Measurements from ENCODE around the gene HOXB9. TPM values are rescaled to one million over a fixed set of nuclear protein-coding genes. Genes with fewer than 3 reads are reported as not detected.

The HOXB9 gene
- total and polyA plus RNA-seq, 2 donors = 0.35 to 0.85 TPM

DNA sequence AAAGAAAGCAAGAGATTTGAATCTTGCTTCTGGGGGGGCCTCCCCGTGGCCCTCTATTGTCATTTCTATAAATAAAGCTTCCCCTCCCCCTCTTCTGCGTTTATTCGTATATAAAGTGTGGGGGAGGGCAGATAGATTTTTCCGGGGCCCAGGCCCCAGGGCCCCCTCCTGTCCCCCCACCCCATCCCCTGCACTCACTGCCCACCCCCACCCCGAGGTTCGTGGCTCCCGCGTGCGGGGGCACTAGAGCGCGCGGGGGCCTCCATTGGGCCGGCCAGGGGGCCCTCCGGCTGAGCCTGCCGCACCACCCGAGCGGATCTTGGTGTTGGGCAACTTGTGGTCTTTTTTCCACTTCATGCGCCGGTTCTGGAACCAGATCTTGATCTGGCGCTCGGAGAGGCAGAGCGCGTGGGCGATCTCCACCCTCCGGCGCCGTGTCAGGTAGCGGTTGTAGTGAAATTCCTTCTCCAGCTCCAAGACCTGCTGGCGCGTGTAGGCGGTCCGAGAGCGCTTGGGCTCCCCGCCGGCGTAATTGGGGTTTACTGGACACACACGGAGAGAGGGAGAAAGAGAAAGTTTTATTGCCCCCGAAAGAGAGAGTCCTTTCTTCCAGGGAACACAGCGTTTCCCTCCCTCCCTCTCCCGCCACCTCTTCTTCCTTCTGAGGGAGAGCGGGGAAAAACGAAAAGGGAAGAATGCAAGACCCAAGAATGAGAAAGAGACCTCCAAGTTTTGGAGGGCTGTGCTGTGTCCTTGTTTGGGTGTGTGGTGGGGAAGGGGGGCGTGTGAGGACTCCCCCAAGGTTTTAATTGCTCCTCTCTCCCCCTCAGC is 49.5 kb downstream of the HOXB9 start:
- WGBS = 13% methylated on average over 42 of the region's 43 CpGs
- no peaks in the 10 kb centered on the region for H3K4me1 ChIP-seq (ENCODE audit: insufficient read depth)
- peak overlapping the region; percentile 51 for H3K4me3 ChIP-seq (ENCODE audit: low read depth, low read length)
- H3K36me3 ChIP-seq (ENCODE audit: insufficient read depth) = no peaks in the 10 kb centered on the region
- DNase-seq (ENCODE audit: extremely low spot score) = no peak
- no peak overlapping the region for H3K27ac ChIP-seq (ENCODE audit: low read depth)

GRCh38 chr17:48575673-48576478 is 50.3 kb downstream of the HOXB9 start:
- DNase-seq (ENCODE audit: extremely low spot score) = no peak
- H3K4me1 ChIP-seq (ENCODE audit: insufficient read depth) = no peaks in the 10 kb centered on the region
- WGBS = 24% methylated on average over 22 of the region's 22 CpGs
- no peaks in the 10 kb centered on the region for H3K36me3 ChIP-seq (ENCODE audit: insufficient read depth)
- no peak overlapping the region for H3K4me3 ChIP-seq (ENCODE audit: low read depth, low read length)
- H3K27ac ChIP-seq (ENCODE audit: low read depth) = no peak overlapping the region

- no peak for DNase-seq (ENCODE audit: extremely low spot score)
- 36% methylated on average over 7 of the region's 7 CpGs for WGBS
- Histone ChIP-seq H3K4me3 (ENCODE audit: low read depth, low read length) (no peak overlapping the region), H3K27ac (ENCODE audit: low read depth) (peak overlapping the region; percentile 56), H3K4me1 (ENCODE audit: insufficient read depth) (no peaks in the 10 kb centered on the region), H3K36me3 (ENCODE audit: insufficient read depth) (no peaks in the 10 kb centered on the region)
These were observed 51.0 kb downstream of the HOXB9 start for GRCh38 chr17:48575066-48575582.

- no peak for DNase-seq (ENCODE audit: extremely low spot score)
- WGBS = 25% methylated on average over 8 of the region's 8 CpGs
- Histone ChIP-seq H3K4me1 (ENCODE audit: insufficient read depth) (no peaks in the 10 kb centered on the region), H3K4me3 (ENCODE audit: low read depth, low read length) (no peak overlapping the region), H3K36me3 (ENCODE audit: insufficient read depth) (no peaks in the 10 kb centered on the region), H3K27ac (ENCODE audit: low read depth) (no peak overlapping the region)
These were observed 51.6 kb downstream of the HOXB9 start for GRCh38 chr17:48574505-48575065.

- H3K36me3 ChIP-seq (ENCODE audit: insufficient read depth) = no peaks in the 10 kb centered on the region
- no peak for DNase-seq (ENCODE audit: extremely low spot score)
- WGBS = 82% methylated on average over 1 of the region's 1 CpG
- H3K4me1 ChIP-seq (ENCODE audit: insufficient read depth) = no peaks in the 10 kb centered on the region
- H3K27ac ChIP-seq (ENCODE audit: low read depth) = no peak overlapping the region
- H3K4me3 ChIP-seq (ENCODE audit: low read depth, low read length) = no peak overlapping the region
These were observed 54.2 kb downstream of the HOXB9 start for GRCh38 chr17:48571826-48572417.

Small RNA genes within 50 kb of the gene (small RNA-seq; reads per million reads assigned to genes)
- gene MIR196A1 = 0.47 reads per million, percentile 43 among the genes with 10 or more reads in this experiment

Other genes starting within 250 kb of the HOXB9 start
- gene SKAP1, start 196.1 kb downstream of the HOXB9 start, total RNA-seq = 1.7 TPM
- gene SKAP1, start 196.1 kb downstream of the HOXB9 start, polyA plus RNA-seq = 2.1 TPM
- not detected for gene HOXB1, start 95.3 kb downstream of the HOXB9 start, total RNA-seq
- not detected for gene HOXB1, start 95.3 kb downstream of the HOXB9 start, polyA plus RNA-seq
- 3.1 TPM for gene HOXB2, start 81.2 kb downstream of the HOXB9 start, total RNA-seq
- gene HOXB2, start 81.2 kb downstream of the HOXB9 start, polyA plus RNA-seq = 18.6 TPM
- 2.0 TPM for gene HOXB4, start 48.0 kb downstream of the HOXB9 start, total RNA-seq
- gene HOXB4, start 48.0 kb downstream of the HOXB9 start, polyA plus RNA-seq = 2.1 TPM
- 10.8 TPM for gene HOXB3, start 36.1 kb downstream of the HOXB9 start, total RNA-seq
- 6.1 TPM for gene HOXB3, start 36.1 kb downstream of the HOXB9 start, polyA plus RNA-seq
- gene HOXB5, start 32.6 kb downstream of the HOXB9 start, total RNA-seq = 0.16 TPM
- gene HOXB5, start 32.6 kb downstream of the HOXB9 start, polyA plus RNA-seq = 1.2 TPM
- gene HOXB6, start 21.4 kb downstream of the HOXB9 start, total RNA-seq = 3.1 TPM
- gene HOXB6, start 21.4 kb downstream of the HOXB9 start, polyA plus RNA-seq = 4.0 TPM
- gene HOXB7, start 15.3 kb downstream of the HOXB9 start, total RNA-seq = 2.5 TPM
- 6.7 TPM for gene HOXB7, start 15.3 kb downstream of the HOXB9 start, polyA plus RNA-seq
- 0.85 TPM for gene HOXB8, start 11.1 kb downstream of the HOXB9 start, total RNA-seq
- 1.2 TPM for gene HOXB8, start 11.1 kb downstream of the HOXB9 start, polyA plus RNA-seq
- gene PRAC1, start 96.2 kb upstream of the HOXB9 start, total RNA-seq = 7.7 TPM
- 18.0 TPM for gene PRAC1, start 96.2 kb upstream of the HOXB9 start, polyA plus RNA-seq
- 2.1 TPM for gene PRAC2, start 96.8 kb upstream of the HOXB9 start, total RNA-seq
- 1.7 TPM for gene PRAC2, start 96.8 kb upstream of the HOXB9 start, polyA plus RNA-seq
- gene HOXB13, start 102.4 kb upstream of the HOXB9 start, total RNA-seq = 1.7 TPM
- gene HOXB13, start 102.4 kb upstream of the HOXB9 start, polyA plus RNA-seq = 1.5 TPM
- not detected for gene TTLL6, start 190.9 kb upstream of the HOXB9 start, total RNA-seq
- 0.15 TPM for gene TTLL6, start 190.9 kb upstream of the HOXB9 start, polyA plus RNA-seq
- 67.5 TPM for gene CALCOCO2, start 204.7 kb upstream of the HOXB9 start, total RNA-seq
- 165 TPM for gene CALCOCO2, start 204.7 kb upstream of the HOXB9 start, polyA plus RNA-seq

All from urinary bladder (tissue), 4 donors.